Type B pancreatic cell (in vitro differentiated cells): ENCODE results near the gene SEMA4G. TPM values are rescaled to one million over a fixed set of nuclear protein-coding genes. Genes with fewer than 3 reads are reported as not detected.

Experiments
- DNase-seq: peaks from one replicate; pipeline ENCODE4 v3.0.0; 2021; ENCODE audit warnings: mixed read lengths; ENCODE audit not compliant: unreplicated experiment; ENCODE audit errors: extremely low spot score
- H3K27ac Mint-ChIP-seq: 2 replicates; pipeline ENCODE4 v1.8.0; 2021; ENCODE audit warnings: mild to moderate bottlenecking, mixed read lengths
- H3K27me3 Mint-ChIP-seq: 2 replicates; pipeline ENCODE4 v1.8.0; 2021; ENCODE audit warnings: mixed read lengths
- H3K36me3 Mint-ChIP-seq: 2 replicates; pipeline ENCODE4 v1.8.0; 2021; ENCODE audit warnings: mixed read lengths
- H3K4me1 Mint-ChIP-seq: one replicate; pipeline ENCODE4 v1.8.0; 2021; ENCODE audit warnings: mixed read lengths; ENCODE audit not compliant: unreplicated experiment
- H3K4me3 Mint-ChIP-seq: 2 replicates; pipeline ENCODE4 v1.8.0; 2021; ENCODE audit warnings: mild to moderate bottlenecking, mixed read lengths
- H3K9me3 Mint-ChIP-seq: 2 replicates; pipeline ENCODE4 v1.8.0; 2021; ENCODE audit warnings: mixed read lengths
- CTCF ChIP-seq: fragments of 200-600 bp; sonication (generic); conservative IDR thresholded peaks from 2 replicates; pipeline ENCODE4 v1.5.0; 2021; ENCODE audit warnings: antibody characterized with exemption, mild to moderate bottlenecking
- total RNA-seq: library from RNA; stranded (reverse); gene quantifications from 2 replicates; pipeline ENCODE4 v1.2.1, GENCODE V29; 2021; ENCODE audit warnings: low replicate concordance

SEMA4G gene
- total RNA-seq, 1 donor from 2014 or later = 46.0 TPM

DNA sequence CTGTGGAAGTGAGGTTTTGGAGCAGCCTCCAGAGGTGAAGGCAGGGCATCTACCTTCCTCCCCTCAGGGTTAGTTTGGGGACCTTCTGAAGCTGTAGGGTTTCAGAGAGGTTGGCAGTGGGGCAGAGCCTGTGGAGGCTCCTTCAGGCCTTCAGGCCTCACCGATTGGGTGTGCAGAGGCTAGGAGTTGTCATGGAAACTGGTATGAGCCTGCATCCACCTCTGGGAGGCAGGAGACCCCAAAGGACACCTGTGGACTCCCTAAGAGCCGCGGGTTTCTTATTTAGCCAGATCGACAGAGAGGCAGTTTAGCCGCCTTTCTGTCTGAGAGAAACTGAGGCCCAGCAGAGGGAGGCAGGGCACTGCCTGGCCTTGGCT lies 32.3 kb downstream of the SEMA4G start:
- peak overlapping the region; percentile 90 for H3K4me3 Mint-ChIP-seq
- peaks cover 10% of the 10 kb centered on the region for H3K4me1 Mint-ChIP-seq
- H3K27me3 Mint-ChIP-seq = no peaks in the 10 kb centered on the region
- H3K27ac Mint-ChIP-seq = no peak overlapping the region
- TF ChIP-seq CTCF = no peak
- no peak for DNase-seq
- peaks cover 4% of the 10 kb centered on the region for H3K36me3 Mint-ChIP-seq
- no peaks in the 10 kb centered on the region for H3K9me3 Mint-ChIP-seq

DNA sequence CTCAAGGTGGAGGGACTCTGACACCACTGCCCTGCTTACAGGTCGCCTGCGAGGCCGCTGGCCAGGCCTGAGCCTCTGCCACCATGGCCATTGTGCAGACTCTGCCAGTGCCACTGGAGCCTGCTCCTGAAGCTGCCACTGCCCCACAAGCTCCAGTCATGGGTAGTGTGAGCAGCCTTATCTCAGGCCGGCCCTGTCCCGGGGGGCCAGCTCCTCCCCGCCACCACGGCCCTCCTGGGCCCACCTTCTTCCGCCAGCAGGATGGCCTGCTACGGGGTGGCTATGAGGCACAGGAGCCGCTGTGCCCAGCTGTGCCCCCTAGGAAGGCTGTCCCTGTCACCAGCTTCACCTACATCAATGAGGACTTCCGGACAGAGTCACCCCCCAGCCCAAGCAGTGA lies 33.2 kb downstream of the SEMA4G start:
- no peak overlapping the region for H3K4me3 Mint-ChIP-seq
- no peak for DNase-seq
- H3K27ac Mint-ChIP-seq = no peak overlapping the region
- peaks cover 10% of the 10 kb centered on the region for H3K4me1 Mint-ChIP-seq
- no peaks in the 10 kb centered on the region for H3K27me3 Mint-ChIP-seq
- H3K36me3 Mint-ChIP-seq = peaks cover 4% of the 10 kb centered on the region
- no peaks in the 10 kb centered on the region for H3K9me3 Mint-ChIP-seq
- no peak for TF ChIP-seq CTCF

DNA sequence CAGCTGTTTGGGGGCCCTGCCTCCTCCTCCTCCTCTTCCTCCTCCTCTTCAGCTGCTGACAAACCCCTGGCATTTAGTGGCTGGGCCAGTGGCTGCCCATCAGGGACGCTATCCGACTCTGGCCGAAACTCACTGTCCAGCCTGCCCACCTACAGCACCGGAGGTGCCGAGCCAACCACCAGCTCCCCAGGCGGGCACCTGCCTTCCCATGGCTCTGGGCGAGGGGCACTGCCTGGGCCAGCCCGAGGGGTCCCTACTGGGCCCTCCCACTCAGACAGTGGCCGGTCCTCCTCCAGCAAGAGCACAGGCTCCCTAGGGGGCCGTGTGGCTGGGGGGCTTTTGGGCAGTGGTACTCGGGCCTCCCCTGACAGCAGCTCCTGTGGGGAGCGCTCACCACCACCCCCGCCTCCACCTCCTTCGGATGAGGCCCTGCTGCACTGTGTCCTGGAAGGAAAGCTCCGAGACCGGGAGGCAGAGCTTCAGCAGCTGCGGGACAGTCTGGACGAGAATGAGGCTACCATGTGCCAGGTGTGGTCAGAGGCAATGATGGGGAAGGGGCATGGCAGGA lies 34.4 kb downstream of the SEMA4G start:
- no peaks in the 10 kb centered on the region for H3K27me3 Mint-ChIP-seq
- peaks cover 7% of the 10 kb centered on the region for H3K4me1 Mint-ChIP-seq
- H3K9me3 Mint-ChIP-seq = no peaks in the 10 kb centered on the region
- H3K27ac Mint-ChIP-seq = no peak overlapping the region
- H3K36me3 Mint-ChIP-seq = peaks cover under 1% of the 10 kb centered on the region
- no peak for DNase-seq
- no peak for TF ChIP-seq CTCF
- no peak overlapping the region for H3K4me3 Mint-ChIP-seq

- H3K27ac Mint-ChIP-seq = no peak overlapping the region
These were observed 36.1 kb downstream of the SEMA4G start for GRCh38 chr10:101005361-101005760.

GRCh38 chr10:101005869-101006567 lies 36.7 kb downstream of the SEMA4G start:
- no peak for TF ChIP-seq CTCF
- no peaks in the 10 kb centered on the region for H3K27me3 Mint-ChIP-seq
- no peak for DNase-seq
- H3K4me1 Mint-ChIP-seq = peaks cover 3% of the 10 kb centered on the region
- H3K27ac Mint-ChIP-seq = no peak overlapping the region
- no peak overlapping the region for H3K4me3 Mint-ChIP-seq
- H3K9me3 Mint-ChIP-seq = no peaks in the 10 kb centered on the region
- no peaks in the 10 kb centered on the region for H3K36me3 Mint-ChIP-seq

More at GRCh38 chr10:101005361-101005760, 36.1 kb downstream of the SEMA4G start:
- no peak for DNase-seq
- H3K9me3 Mint-ChIP-seq = no peaks in the 10 kb centered on the region
- peaks cover 6% of the 10 kb centered on the region for H3K4me1 Mint-ChIP-seq
- no peak overlapping the region for H3K4me3 Mint-ChIP-seq
- no peak for TF ChIP-seq CTCF
- no peaks in the 10 kb centered on the region for H3K27me3 Mint-ChIP-seq
- H3K36me3 Mint-ChIP-seq = no peaks in the 10 kb centered on the region
